ENCODE measurements around the gene MAGEB4. TPM values are rescaled to one million over a fixed set of nuclear protein-coding genes. Genes with fewer than 3 reads are reported as not detected.

The MAGEB4 gene
- total and polyA plus RNA-seq, 3 experiments from 2014 or later: not detected

Other genes starting within 250 kb of the MAGEB4 start
- gene MAGEB2, start 26.4 kb upstream of the MAGEB4 start, total RNA-seq: not detected
- gene MAGEB2, start 26.4 kb upstream of the MAGEB4 start, polyA plus RNA-seq: not detected
- gene MAGEB3, start 11.3 kb upstream of the MAGEB4 start, total RNA-seq: not detected
- not detected for gene MAGEB3, start 11.3 kb upstream of the MAGEB4 start, polyA plus RNA-seq
- not detected for gene MAGEB1, start 5.1 kb downstream of the MAGEB4 start, total RNA-seq
- gene MAGEB1, start 5.1 kb downstream of the MAGEB4 start, polyA plus RNA-seq: not detected
- gene NR0B1, start 67.4 kb downstream of the MAGEB4 start, total RNA-seq: not detected
- not detected for gene NR0B1, start 67.4 kb downstream of the MAGEB4 start, polyA plus RNA-seq